HG02981 (cell line): ENCODE results near the gene HCN3.
"Not testable (repeated sequence)": the region's sequence is repeated elsewhere in the genome, so short reads cannot be mapped to it uniquely, and the experiment has no call there.

Source experiments
- ATAC-seq: cut with Tn5 transposase; IDR thresholded peaks from one replicate; pipeline ENCODE4 v1.9.1; 2021; ENCODE audit warnings: mild to moderate bottlenecking, moderate library complexity; ENCODE audit not compliant: unreplicated experiment

HCN3 gene

GRCh38 chr1:155328856-155329255 is 51.6 kb downstream of the HCN3 start:
- ATAC-seq: not testable (repeated sequence)

GRCh38 chr1:155329980-155330598 is 52.8 kb downstream of the HCN3 start:
- no peak for ATAC-seq

- no peak for ATAC-seq
Observed at GRCh38 chr1:155334962-155335361, 57.7 kb downstream of the HCN3 start.
